HG03103 (cell line): ENCODE results near the gene EPM2AIP1.
"Not testable (repeated sequence)": the region's sequence is repeated elsewhere in the genome, so short reads cannot be mapped to it uniquely, and the experiment has no call there.

ENCODE experiments used
- ATAC-seq: cut with Tn5 transposase; IDR thresholded peaks from one replicate; pipeline ENCODE4 v1.9.1; 2021; ENCODE audit warnings: low read depth; ENCODE audit not compliant: unreplicated experiment

The EPM2AIP1 gene

GRCh38 chr3:36992806-36993325, at the start of gene EPM2AIP1:
TSS of gene EPM2AIP1 (minus strand) at chr3:36993131. CDS start at chr3:36993077, 54 bp downstream.
- ATAC-seq: peak; percentile 81

GRCh38 chr3:37042712-37043111, 49.8 kb upstream of the EPM2AIP1 start:
- ATAC-seq: not testable (repeated sequence)

- ATAC-seq: no peak
These were observed 48.7 kb upstream of the EPM2AIP1 start for GRCh38 chr3:37041546-37042195.

- no peak for ATAC-seq
These were observed 47.3 kb upstream of the EPM2AIP1 start for GRCh38 chr3:37040231-37040630.

GRCh38 chr3:37039161-37039846, 46.4 kb upstream of the EPM2AIP1 start:
- no peak for ATAC-seq

GRCh38 chr3:37037352-37037751, 44.4 kb upstream of the EPM2AIP1 start:
- ATAC-seq: no peak

GRCh38 chr3:37032961-37033360, 40.0 kb upstream of the EPM2AIP1 start:
- no peak for ATAC-seq

- no peak for ATAC-seq
These were observed 38.3 kb upstream of the EPM2AIP1 start for GRCh38 chr3:37031096-37031682.

- ATAC-seq: no peak
These were observed 37.7 kb upstream of the EPM2AIP1 start for GRCh38 chr3:37030588-37030987.

GRCh38 chr3:37029516-37030163, 36.7 kb upstream of the EPM2AIP1 start:
- no peak for ATAC-seq

GRCh38 chr3:37029111-37029510, 36.2 kb upstream of the EPM2AIP1 start:
- ATAC-seq: no peak

GRCh38 chr3:37028329-37028728, 35.4 kb upstream of the EPM2AIP1 start:
- ATAC-seq: no peak

GRCh38 chr3:37026851-37027250, 33.9 kb upstream of the EPM2AIP1 start:
- ATAC-seq: no peak

- no peak for ATAC-seq
These were observed 32.8 kb upstream of the EPM2AIP1 start for GRCh38 chr3:37025561-37026335.

- ATAC-seq: no peak
These were observed 32.0 kb upstream of the EPM2AIP1 start for GRCh38 chr3:37024820-37025405.

GRCh38 chr3:37024092-37024491, 31.2 kb upstream of the EPM2AIP1 start:
- no peak for ATAC-seq

GRCh38 chr3:37017683-37018082, 24.8 kb upstream of the EPM2AIP1 start:
- no peak for ATAC-seq

- ATAC-seq: no peak
These were observed 24.0 kb upstream of the EPM2AIP1 start for GRCh38 chr3:37016903-37017302.

GRCh38 chr3:37015642-37016041, 22.7 kb upstream of the EPM2AIP1 start:
- ATAC-seq: no peak

GRCh38 chr3:37014620-37015019, 21.7 kb upstream of the EPM2AIP1 start:
- no peak for ATAC-seq
